GM19452 (cell line): Measurements from ENCODE around the gene FOXI2.

Source experiments
- ATAC-seq: cut with Tn5 transposase; IDR thresholded peaks from one replicate; pipeline ENCODE4 v1.9.1; 2021; ENCODE audit not compliant: unreplicated experiment

Gene FOXI2

DNA sequence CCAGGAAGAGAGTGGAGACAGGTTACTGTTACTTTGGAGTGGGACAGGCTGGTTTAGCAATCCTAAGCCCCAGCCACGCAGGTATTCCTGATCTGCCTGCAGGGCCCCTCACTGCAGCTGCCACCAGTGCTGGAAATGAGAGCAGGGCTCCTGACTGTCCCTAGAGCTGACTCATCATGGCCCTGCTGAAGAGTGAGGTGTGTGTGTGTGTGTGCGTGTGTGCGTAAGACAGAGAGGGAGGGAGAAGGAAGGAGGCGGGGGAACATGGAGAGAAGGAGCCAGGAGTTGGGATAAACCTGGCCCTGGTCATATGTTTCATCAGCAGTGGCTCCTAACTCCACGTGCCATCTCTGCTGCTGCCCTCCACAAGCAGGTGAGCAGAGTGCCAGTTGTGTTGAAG lies 3.6 kb downstream of the FOXI2 start:
- no peak for ATAC-seq

DNA sequence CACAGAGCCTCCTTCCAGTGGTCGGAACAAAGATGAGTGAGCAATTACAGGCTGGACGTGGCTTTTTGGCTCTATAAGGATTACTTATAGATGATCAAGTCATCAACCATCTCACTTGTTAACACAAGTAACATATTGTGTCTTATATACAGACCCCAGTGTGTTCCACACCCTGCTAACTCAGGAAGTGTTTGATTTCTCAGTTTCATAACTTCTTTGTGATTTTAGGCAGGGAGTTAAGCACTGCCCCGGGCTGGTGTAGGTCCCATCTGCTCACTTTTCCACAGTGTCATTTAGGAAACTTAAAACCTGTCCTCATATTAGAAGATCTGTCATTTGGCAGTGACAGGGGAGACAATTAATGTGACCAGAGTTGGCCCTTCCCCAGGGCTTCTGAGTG lies 6.2 kb downstream of the FOXI2 start:
- no peak for ATAC-seq

DNA sequence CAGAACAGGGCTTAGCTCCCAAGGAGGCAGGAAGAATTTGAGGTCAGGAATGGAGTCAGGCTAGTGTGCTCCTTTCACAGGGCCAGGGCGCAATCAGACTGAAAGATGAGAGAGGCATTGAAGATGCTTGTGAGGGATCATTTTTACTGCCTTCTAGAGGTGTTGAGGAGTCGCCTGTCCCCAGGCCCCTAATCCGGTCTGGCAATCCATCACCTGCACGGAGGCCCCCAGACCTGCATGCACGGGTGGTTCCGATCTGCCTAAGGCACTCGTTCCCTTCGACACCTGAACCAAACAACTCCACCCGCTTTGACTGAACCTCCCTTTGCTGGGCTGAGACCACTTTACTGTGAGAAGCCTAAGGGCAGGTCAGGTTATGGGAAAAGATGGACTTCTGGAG lies 8.0 kb downstream of the FOXI2 start:
- no peak for ATAC-seq

DNA sequence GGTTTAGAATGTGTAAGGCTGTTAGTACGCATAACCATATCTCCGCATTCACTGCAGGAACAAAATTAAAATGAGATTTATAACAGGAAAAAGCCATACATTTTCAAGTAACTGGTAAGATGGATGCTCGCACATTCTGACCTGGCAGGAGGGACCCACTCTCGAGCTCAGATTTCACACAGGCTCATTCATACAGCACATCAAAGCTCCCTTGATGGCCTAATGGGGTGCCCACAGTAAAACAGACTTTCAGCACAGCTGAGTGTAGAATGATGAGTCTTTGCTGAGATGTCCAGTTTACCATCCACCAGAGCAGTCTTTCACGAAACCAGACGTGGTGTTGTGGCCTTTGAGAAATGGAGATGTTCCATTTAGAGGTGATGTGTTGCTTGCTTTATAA lies 8.9 kb downstream of the FOXI2 start:
- no peak for ATAC-seq

DNA sequence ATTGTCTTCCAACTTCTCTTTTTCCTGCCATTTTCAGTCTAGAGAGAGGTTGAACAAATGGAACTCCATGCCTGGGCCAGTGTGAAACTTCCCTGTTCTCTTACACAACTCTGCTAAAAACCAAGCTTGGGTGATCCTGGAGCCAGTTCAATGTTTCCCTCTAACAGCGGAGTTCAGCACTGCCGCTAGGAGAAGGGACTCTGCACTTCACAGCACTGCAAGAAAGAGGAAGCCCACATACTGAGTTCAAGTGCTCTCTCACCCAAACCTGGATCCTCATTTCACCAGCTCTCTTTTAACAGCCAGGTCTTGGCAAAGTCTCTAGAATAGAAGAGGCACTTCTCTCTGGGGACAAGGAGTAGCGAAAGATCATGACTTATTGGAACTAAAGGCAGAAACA lies 18.8 kb downstream of the FOXI2 start:
- no peak for ATAC-seq

DNA sequence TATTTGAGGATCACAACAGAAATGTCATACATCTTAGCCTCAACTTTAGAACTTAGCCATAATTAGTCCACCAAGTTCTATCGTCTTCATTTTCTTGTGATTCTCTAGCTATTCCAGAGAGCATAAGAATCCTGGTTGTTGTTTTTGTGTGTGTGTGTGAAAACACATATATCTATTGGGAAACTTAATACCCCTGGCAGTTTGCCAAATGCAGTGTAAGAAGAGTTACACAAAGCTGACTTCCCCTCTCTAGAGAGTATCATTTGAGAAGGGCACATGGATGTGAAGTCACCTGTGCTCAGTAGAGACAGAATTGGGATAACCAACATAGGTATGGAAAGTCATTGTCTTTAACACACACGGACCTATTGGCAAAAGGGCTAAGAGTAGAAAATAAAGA lies 19.3 kb downstream of the FOXI2 start:
- no peak for ATAC-seq

DNA sequence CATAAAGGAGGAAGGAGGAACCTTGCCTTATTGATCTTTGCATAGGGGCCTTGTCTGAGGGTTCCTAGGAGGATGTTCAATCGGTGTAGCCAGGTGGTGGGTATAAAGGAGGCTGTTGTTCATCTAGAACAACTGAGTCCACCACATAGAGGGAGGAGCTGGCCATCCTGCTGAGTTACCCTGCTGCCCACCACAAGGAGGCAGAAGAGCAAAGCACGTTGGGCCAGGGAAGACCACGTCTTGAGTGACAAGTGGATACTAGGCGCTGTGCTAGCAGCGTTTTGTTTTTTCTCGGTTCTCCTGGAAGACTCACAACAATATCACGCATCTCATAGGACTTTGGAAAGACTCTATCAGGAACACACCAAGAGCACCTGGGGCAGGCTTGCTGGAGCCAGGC lies 20.0 kb downstream of the FOXI2 start:
- no peak for ATAC-seq

DNA sequence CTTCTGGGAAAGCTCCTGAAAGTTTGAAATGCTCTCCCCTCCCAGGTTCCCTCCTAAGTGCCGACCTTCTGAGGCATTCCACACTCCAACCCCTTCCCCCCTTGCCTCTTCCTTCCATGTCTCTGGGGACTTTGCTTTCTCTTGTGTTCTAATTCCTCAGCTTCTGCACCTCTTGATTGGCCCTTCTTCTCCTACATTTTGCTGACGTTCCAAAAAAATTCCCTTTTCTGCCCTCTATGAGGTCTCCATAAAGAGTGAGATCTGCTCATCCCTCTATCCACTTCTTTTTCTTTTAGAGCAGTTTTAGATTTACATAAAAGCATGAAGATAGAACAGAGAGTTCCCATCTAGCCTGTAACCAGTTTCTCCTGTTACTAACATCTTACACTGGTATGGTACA lies 22.3 kb downstream of the FOXI2 start:
- no peak for ATAC-seq

DNA sequence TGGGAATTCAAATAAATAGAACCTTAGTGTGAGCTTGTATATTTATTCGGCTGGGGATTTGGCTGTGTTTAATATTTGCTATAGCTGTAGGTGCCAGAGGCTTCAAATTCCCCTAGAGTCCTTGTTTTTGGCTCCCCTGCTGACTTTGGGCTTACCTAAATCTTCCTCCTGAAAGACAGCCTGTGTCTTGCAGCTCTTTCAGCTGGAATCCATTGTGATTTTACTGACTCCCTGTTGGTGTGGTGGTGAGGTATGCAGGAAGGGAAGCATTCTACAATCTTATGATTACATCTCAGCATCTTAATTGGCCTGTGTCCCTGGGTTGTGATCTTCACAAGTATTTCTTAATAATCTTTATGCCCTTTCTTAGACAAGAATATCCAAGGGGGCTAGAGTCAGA lies 25.9 kb downstream of the FOXI2 start:
- ATAC-seq = no peak

DNA sequence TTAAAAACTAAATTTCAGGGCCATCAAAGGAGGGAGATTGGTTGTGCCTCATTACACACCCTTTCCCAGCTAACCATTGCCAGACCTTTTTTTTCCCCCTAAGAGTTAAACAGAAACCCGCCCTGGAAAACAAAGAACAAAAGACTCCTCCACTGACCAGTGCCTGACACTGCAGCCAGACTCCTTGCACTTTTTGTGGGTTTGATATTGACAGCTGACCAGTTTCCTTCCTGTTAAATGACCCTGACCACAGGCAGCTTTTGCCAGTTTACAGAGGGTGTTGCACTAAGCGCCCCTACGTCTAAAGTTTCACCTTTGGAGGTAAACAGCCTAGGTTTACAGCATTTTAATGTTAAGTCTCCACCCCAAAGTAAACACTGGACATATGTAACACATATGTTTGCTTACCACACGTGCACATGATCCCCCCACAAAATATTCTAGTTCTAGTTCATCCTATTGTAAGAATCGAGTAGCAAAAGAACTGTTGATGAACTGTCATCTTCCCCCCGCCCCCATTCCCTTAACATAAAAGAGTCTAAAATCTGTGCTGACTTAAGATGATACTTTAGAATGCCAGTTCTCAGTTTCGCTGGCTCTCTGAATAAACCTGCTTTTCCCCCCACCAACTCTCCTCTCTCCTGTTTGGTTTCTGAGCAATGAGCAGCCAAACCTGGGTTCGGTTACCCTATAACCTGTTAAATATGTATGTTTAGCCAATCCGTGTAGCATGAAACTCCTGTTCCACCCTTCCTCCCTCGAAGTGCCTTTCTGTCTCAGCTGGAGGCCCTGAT lies 38.0 kb downstream of the FOXI2 start:
- ATAC-seq = no peak

DNA sequence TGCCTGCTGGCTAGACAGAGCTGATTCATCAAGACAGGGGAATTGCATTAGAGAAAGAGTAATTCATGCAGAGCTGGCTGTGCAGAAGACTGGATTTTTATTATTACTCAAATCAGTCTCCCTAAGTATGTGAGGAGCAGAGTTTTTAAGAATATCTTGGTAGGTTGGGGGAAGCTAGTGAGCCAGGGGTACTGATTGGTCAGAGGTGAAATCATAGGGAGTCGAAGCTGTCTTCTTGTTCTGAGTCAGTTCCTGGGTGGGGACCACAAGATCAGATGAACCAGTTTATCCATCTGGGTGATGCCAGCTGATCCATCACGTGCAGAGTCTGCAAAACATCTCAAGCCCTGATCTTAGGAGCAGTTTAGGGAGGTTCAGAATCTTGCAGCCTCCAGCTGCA lies 39.8 kb downstream of the FOXI2 start:
- ATAC-seq = no peak

DNA sequence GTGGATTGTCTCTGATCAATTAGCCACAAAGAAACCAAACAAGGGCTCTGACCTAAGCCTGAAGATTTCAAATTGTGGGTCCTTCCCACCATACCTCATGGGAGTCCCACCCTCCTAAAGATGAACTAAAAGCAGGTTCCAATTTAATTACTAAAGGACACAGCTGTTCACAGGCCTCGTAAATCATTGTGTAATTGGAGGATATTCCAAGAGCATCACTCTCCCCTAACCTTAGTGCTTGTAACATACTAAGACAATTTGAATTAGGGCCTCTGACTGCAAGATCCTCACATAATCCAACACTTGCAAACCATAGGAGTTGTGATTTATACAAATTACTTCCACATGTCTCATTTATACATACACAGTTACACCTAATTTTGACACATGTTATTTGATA lies 44.4 kb downstream of the FOXI2 start:
- no peak for ATAC-seq

DNA sequence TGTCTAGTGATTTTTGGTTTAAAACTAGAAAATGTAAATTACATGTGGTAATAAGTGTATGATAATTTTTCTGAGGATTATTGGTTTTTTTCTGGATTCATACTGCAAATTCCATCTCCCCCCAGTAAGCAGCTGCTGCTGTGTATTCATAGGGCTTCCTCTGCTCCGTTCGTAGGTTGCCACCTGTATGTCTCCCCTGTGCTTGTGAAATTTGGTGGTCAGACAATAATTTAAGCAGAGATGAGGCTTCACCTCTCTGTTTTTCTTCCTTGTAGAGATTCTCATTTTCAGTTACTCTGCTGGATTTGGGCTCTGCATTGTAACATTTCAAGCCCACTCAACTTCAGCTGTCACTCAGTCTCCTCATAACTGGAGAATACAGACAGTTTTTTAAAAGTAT lies 50.9 kb downstream of the FOXI2 start:
- no peak for ATAC-seq

DNA sequence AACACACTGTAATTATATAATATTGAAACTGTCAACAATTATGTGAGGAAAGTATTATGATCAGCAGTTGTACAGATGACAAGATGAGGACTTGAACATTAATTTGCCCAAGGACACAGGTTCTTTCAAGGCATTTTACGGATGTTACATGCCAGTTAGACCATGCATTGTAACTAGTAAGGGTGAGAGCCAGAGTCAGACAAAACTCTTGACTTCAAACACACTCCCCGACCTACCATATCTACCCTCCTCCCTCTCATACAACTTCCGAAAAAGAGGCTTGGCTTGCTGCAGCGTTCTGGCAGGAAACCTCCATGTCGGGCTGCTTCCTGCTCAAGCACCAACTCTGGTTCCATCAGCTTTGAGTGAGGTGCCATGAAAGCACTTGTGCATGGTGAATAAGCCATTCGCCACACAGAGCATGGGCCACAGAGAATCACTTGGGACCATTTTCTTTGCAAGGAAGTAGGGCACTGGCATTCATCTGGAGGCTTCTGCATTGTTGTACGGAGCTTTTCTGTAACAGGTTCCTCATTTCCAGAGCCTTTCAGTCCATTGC lies 53.2 kb downstream of the FOXI2 start:
- ATAC-seq = no peak
